HG03097 (cell line): ENCODE measurements around the gene MYO5B.

Experiments
- ATAC-seq: cut with Tn5 transposase; IDR thresholded peaks from one replicate; pipeline ENCODE4 v1.9.1; 2021; ENCODE audit not compliant: unreplicated experiment, low FRiP score

The MYO5B gene

DNA sequence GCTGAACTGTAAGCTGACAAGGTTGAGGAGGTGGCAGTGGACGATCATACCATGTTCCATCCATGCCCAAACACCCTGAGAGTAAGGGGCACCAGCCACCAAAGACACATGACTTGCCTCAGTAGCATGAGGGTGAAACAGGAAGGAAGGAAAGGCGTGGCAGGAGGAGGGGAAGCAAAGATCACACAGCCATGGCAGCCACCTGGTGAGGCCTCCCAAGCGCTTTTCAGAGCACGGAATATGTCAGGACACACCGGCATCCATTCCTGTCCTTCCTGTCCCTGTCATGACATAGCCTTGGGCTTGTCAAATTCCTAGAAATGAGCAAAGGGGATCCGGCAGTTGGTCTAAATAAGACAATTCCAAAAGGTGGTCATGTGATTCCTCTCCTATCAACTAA lies 118.7 kb downstream of the MYO5B start:
- no peak for ATAC-seq

DNA sequence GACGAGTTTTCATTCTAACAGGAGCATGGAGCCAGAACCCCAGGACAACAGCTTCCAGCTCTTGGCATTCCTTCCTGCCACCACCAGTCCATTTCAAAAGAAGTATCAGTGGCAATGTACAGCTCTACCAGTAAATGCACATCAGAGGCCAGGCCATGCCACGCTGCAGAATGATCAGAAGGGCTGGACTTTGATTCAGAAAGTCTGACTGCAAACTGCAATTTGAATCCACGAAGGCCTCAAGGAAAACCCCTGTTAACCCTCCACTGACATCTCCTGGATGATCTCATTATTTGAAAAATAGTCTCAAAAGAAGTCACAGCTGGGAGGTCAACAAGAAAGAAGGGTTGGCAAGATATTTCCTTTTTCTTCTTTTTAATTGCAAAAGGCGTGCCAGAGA lies 119.2 kb downstream of the MYO5B start:
- ATAC-seq, result no peak

DNA sequence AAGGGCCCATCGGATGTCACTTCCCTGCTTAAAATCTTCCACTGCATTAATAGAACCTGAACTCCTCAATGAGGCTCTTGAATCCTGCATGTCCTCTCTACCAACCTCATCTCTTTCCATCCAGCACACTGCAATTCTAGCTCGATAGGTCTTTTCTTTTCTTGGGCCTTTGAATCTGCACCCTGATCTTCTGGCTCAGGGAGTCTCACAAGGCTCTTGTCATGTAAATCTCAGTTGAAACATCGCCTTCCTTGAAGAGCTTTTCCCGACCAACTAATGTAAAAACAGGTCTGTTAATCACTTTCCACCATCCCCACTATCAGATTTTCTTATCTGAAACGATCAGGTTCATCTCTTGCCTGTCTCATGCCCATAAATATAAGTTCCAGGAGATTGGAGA lies 120.5 kb downstream of the MYO5B start:
- ATAC-seq, result no peak

DNA sequence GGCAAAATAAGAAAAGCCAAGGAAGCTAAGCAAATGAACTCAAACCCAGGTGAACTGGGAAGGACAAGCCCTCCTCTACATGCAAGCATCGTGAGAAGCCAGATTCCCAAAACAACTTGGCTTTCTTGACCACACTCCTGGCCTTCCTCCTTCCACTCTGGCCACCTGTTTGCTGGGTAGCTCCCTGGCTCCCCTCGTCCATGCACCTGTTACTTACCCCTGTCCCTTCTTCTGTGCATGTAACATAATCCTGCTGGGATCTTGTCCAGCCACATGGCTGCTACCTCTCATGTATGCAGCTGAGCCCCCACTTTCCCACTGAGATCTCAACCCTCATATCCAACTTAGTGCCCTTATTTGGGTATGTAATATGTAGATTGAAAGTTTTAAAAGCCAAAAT lies 121.6 kb downstream of the MYO5B start:
- no peak for ATAC-seq

DNA sequence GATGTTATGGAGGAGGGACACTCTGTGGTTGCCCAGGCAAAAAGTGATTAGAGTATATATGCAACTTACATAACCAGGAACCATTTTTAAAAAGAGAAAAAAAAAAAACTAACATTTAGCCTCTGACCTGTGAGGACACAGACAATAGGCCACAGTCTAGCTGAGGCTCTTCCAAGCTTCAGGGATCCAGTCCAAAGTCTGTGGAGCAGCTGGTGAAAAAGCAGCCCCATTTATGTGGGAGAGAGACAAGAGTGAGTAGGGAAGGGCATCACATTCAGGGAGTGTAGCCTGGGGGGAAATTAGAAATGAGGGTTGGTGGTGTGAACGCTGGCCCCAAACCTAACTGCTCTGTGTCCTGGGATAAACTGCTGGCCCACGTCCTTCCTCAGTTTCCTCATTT lies 122.8 kb downstream of the MYO5B start:
- ATAC-seq, result no peak

DNA sequence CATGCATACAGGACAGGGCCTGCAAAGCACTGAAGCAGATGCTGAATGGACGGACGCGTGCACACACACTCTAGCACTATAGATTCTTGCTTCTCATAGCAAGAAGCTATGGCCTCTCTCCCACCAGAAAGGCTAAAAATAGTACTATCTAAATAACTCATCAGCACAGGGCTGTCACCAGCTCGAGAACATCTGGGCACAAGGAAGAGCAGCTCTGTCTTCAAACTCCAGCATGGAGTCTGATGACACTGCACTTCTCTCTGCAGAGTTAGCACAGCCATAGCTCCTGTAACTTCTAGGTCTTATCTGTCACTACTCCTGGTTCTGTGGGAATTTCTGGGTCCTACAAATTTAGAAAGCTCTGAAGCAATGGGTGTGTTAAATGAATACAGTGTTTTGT lies 123.5 kb downstream of the MYO5B start:
- ATAC-seq, result no peak

DNA sequence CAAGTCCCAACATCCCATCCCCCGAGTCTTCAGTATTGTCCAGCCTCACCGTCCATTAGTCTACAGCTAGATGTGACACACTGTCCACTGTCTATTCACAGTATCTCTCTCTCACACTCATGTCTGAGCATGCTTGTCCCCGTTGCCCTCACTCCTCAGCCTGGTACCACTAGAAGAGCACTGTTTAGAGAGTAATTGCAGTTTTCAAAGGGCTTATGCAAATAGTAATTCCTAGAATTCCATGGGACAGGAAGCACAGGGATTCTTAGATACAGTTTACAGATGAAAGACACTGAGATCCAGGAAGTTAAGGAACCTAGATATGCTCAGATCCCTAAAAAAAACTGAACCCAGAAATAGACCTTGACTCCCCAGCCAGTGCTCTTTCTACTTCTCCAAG lies 125.5 kb downstream of the MYO5B start:
- no peak for ATAC-seq

DNA sequence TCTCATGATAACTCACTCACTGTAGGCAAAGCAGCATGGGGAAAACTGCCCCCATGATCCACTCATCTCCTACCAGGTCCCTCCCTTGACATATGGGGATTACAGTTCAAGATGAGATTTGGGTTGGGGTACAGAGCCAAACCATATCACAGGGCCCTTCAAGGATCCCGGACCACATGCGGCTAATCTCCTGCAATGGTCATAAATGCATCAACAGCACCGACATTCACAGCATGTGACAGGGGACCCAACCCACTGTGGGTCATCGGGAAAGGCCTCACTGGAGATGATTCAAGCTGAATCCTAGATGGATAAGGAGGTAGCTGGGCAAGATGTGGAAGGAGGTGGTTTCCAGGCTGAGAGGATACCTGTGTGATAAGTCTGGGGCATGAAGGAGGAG lies 129.4 kb downstream of the MYO5B start:
- no peak for ATAC-seq

DNA sequence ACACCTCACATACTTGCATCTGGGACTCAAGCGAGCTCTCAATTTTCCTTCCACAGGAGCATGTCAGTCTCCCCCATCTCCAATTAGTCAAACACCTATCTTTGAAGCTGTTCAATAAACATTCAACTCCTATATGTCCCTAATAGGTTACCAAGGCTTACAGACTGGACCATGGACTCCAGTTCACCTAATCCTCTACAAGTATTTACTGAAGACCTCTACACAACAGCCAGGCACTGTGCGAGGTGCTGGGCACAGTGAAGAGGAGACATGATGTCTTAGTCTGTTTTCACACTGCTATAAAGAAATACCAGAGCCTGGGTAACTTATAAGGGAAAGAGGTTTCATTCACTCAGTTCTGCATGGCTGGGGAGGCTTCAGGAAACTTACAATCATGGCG lies 129.9 kb downstream of the MYO5B start:
- ATAC-seq, result no peak

DNA sequence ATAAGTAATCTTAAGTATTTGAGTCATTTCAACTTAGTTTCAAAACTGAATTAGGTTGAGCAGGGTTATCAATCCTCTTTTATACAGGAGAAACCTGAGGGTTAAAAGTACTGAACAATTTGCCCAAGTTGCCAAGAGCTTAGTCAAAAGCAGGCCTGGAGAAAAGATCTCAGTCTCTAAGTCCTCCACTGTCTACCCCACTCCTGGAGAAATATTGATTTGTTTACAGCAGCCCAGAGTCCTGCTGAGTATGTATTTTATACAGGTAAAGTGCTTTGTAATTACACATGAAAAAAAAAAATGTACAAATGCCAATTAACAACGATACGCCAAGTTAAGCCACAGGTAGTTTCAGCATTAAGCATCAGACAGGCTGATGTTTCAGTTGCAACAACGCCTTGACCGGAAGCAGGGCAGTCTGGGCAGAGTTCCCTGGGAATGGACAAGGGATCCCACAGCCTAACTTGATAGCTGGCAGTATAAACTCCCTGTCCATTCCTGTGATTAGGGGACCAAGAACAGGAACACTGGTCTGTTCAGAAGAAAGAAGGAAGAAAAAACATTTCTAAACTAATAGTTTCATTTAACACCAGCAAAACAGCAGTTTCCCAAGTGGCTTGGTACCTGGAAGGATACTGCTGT lies 132.9 kb downstream of the MYO5B start:
- no peak for ATAC-seq

DNA sequence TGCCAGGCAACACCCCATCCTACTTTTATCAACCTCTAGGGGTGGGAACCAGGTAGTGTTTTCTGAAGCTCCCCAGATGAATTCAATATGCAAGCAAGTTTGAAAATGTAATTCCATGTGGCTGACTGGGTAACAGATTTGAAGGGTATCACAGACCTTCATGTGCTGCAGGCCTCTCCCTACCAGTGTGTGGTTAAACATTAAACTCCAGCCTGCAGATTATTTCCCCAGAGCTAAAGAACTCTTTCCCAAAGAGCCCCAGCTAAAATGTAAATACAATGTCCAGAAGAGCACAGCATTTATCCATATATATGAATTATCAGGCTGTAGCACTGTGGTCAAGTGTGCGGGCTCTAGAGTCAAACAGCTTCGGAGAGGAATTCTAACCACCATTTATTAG lies 134.1 kb downstream of the MYO5B start:
- no peak for ATAC-seq

DNA sequence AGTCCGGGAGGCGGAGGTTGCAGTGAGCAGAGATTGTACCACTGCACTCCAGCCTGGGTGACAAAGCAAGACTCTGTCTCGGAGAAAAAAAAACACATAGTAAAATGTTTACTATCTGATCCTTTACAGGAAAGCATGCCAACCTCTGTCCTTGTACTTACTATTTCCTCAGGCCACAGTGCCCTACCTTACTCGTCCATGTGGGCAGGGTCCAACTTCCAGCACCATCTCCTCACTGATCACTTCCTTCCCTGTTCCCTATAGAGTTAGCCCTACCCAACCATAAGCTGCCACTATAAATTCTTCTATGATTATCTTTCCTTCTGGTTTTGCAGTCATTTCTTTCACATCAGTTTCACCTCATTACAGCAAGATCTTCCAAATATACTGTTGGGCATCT lies 136.2 kb downstream of the MYO5B start:
- no peak for ATAC-seq

DNA sequence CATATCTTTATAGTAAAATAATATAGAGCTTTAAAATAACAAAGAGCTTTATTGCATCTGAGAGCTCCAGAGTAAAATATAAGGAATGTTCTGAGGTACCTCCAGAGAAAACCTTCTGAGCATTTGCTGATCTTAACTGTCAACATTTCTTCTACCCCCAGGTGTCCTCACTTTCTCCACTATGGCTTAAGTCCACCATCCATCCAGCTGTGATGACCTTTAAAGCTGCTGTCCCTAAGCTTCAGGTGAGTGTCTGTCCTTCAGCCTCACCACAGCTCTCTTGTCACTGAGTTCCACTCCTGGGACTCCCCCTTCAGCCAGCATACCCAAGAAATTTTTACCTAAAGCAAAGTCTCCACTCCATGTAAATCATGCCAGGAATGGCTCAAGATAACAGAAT lies 137.9 kb downstream of the MYO5B start:
- no peak for ATAC-seq

DNA sequence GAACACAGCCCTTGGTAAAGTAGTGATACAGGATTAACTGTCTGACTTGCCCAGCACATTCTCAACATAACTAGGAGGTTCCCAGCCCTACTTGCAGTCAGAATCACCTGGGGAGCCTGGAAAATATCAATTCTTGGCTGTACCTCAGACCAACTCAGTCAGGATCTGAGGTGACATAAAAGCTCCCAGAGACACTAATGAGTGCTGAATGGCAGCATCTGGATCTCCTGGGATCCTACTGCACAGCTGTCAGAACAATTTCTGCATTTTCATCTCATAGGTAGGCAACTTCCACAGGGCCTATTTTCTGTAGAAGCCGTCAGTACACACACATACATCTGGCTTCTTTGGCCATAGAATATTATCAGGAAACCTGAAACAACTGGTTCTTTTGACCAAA lies 138.8 kb downstream of the MYO5B start:
- ATAC-seq, result no peak

DNA sequence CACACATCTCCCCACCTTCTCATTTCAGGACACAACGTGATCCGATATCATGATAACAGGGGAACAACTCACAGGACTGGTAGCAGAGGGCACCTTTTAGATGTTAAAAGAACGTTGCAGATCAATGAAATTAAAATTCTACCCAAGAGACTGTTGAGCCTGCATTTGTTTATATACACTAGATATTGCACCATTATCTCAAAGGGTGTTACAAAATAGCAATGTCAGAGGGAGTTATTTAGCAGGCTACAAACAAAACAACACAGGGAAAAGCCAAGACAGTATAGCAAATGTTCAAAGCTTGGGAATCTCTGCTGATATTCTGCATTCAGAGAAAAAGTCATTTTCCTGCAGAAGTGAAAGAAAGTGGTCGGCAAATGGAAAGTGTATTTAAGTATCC lies 139.5 kb downstream of the MYO5B start:
- ATAC-seq, result no peak

DNA sequence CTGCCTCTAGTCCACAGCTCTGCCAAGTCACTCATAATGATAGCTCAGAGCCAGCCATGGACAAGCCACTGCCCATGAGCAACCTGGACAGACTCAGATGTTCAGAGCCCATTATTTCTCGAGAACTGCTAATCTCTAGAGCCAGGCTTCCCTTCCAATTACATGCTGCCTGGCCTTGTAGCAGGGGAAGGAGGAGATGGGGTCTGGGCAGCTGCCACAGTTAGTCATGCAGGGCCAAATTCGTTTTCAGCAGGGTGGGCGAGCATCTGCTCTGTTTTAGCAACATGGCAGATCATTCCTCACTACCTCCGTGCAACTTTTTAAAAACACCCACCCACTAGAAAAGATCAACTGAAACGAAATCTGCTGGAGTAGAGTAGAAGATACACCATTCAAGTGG lies 141.8 kb downstream of the MYO5B start:
- ATAC-seq, result no peak

DNA sequence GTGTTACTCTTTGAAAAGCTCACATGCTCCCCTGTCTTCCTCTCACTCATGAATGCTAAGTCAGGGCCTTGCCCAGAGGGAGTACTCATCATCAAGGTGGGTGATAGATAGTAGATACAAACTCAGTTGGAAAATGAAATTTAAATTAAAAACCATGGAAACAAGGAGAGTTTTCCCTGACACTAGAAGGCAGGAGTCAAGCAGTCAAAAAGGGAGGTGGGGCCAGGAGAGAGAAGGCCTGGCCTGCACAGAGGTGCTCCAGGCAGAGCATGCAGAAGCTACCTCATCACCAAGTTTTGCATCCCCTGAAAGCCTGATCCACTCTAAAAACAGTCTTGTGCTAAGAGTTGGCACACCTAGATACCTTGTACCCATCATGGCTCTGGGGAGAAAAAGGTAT lies 143.7 kb downstream of the MYO5B start:
- no peak for ATAC-seq

DNA sequence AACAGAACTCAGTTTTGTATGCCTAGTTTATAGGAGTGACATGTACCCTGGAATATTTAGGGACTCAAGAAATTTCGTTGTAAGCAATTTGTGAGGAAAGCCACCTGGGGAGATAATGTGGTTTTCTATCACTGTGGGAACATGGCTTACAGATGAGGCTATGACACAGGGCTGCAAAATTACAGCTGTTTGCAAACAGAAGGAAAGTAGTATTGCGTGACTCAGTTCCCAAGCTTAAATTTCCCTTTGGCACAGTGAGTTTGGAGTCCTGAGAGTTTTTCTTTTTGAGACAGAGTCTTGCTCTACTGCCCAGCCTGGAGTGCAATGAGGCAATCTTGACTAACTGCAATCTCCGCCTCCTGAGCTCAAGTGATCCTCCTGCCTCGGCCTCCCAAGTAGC lies 149.8 kb downstream of the MYO5B start:
- no peak for ATAC-seq

DNA sequence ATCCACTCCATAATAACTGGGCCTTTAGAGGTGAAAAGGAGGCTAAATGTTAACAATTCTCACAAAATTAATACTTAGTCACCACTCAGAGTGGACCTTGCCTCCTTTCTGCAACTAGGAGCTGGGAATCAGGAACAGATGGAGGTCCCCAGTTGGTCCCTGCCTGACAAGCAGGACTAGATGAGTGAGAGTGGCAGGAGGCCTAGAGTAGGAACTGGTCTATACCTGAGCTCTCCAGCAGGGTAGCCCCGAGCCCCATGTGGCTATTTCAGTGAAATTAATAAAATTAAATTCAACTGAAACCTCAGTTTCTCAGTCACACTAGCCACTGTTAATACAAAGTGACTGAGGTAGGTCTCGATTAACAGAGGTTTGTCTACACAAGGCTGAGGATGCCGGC lies 150.5 kb downstream of the MYO5B start:
- ATAC-seq, result no peak

DNA sequence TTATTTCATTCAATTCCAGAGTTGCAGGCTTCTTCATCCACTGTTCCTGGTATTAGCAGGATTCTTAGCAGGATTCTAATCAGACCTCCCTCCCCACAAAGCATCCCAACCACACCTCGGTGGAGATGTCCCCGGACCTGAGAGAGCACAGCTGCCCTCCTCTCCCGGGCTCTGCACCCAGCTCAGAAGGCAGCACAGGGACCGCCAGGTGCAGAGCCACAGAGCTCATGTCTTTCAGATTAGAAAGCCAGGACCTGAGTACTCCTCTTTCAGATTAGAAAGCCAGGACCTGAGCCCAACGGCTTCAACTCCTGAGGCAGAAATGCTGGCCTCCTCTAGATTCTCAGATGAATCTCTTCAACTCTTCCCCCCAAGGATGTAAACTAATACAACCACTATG lies 152.3 kb downstream of the MYO5B start:
- ATAC-seq, result no peak

DNA sequence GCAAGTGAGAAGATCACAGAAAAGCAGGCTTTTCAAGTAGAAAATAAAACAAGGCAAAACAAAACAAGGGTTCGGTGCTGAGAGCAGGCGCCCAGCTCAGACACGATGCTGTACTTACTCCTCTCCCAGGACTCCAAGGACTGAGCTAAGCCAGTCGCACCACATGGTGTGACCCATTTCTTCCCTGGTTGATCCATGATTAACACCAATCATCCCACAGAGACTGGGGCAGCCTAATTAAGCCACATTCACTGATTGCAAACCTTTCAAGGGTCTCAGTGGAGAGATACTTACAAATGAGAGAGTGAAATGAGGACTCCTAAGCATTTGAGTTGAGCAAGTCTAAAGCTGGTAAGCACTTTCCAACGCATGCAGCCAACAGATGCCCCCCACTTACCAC lies 155.2 kb downstream of the MYO5B start:
- ATAC-seq, result no peak

DNA sequence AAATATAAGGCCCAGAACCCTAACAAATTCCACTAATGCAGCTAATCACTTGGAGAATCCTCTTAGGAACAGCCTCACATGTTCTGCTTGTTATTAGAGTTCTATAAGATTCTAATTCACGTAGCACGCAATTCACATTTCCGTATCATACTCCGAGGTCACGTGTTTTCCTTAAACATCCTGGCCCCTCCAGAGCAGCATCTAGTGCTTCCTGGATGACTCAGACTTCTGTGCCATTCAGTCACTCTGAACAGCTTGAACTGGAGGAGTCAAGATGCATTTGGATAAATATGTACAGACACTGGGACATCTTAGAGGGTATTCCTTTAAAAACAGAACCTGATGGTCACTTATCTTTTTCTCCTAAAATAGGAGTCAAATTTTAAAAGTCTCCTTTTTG lies 156.5 kb downstream of the MYO5B start:
- ATAC-seq, result no peak

DNA sequence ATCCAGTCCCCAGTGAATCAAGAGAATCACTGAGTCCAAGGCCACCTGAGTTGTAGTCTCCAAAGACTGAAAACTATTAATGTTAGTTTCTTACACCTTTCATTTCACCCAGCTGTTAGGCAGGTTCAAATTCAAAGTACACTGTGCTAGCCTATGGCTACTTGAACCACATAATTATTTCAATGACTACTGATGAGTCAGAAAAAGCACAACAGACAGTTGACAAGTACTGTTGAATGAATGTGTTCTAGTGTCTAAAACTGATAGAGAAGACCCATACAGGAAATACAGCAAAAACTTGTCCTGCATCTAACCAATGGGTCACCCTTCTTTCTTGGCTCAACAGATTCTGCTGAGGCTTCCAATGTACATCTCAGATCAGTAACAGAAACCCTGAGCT lies 160.9 kb downstream of the MYO5B start:
- ATAC-seq, result no peak
